ENCODE measurements around the gene C2orf80.

The C2orf80 gene

GRCh38 chr2:208150956-208151355 lies 38.9 kb downstream of the C2orf80 start:
- H3K36me3 ChIP-seq (ENCODE audit: control insufficient read depth, low read length), result no peaks in the 10 kb centered on the region
- no peak overlapping the region for H3K27ac ChIP-seq (ENCODE audit: low read depth, low read length)
- H3K9me3 ChIP-seq (ENCODE audit: control insufficient read depth, insufficient read depth, low read length), result no peaks in the 10 kb centered on the region; the same call in 1 of the 2 replicates
- H3K27me3 ChIP-seq (ENCODE audit: control insufficient read depth, low read length), result no peaks in the 10 kb centered on the region
- H3F3A ChIP-seq (ENCODE audit: control insufficient read depth, insufficient read depth), result no peaks in the 10 kb centered on the region
- no peaks in the 10 kb centered on the region for H3K4me1 ChIP-seq (ENCODE audit: control insufficient read depth, low read length)
- no peaks in the 10 kb centered on the region for H3K9me2 ChIP-seq (replicated peaks; ENCODE audit: control insufficient read depth, low read length)
- no peak overlapping the region for H3K4me3 ChIP-seq (ENCODE audit: low read length)
- TF ChIP-seq EZH2phosphoT487 (IDR thresholded peaks at IDR 0.05; ENCODE audit: borderline replicate concordance, low read length), result no peak
- TF ChIP-seq, protein P1, sequence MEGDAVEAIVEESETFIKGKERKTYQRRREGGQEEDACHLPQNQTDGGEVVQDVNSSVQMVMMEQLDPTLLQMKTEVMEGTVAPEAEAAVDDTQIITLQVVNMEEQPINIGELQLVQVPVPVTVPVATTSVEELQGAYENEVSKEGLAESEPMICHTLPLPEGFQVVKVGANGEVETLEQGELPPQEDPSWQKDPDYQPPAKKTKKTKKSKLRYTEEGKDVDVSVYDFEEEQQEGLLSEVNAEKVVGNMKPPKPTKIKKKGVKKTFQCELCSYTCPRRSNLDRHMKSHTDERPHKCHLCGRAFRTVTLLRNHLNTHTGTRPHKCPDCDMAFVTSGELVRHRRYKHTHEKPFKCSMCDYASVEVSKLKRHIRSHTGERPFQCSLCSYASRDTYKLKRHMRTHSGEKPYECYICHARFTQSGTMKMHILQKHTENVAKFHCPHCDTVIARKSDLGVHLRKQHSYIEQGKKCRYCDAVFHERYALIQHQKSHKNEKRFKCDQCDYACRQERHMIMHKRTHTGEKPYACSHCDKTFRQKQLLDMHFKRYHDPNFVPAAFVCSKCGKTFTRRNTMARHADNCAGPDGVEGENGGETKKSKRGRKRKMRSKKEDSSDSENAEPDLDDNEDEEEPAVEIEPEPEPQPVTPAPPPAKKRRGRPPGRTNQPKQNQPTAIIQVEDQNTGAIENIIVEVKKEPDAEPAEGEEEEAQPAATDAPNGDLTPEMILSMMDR (IDR thresholded peaks at IDR 0.05; ENCODE audit: low read depth, low read length, poor library complexity, severe bottlenecking), result no peak
- H4K20me1 ChIP-seq (ENCODE audit: control insufficient read depth, insufficient read depth, low read depth, low read length), result no peaks in the 10 kb centered on the region; the same call in 1 of the 2 replicates
- no peaks in the 10 kb centered on the region for H3K79me2 ChIP-seq (ENCODE audit: control insufficient read depth, low read length)
- no peak overlapping the region for H3K4me2 ChIP-seq (ENCODE audit: low read length)

- no peak overlapping the region for H3K4me3 ChIP-seq (ENCODE audit: low read length)
- H3K9me2 ChIP-seq (replicated peaks; ENCODE audit: control insufficient read depth, low read length), result no peaks in the 10 kb centered on the region
- no peaks in the 10 kb centered on the region for H3K36me3 ChIP-seq (ENCODE audit: control insufficient read depth, low read length)
- TF ChIP-seq EZH2phosphoT487 (IDR thresholded peaks at IDR 0.05; ENCODE audit: borderline replicate concordance, low read length), result no peak
- TF ChIP-seq, protein P1 (IDR thresholded peaks at IDR 0.05; ENCODE audit: low read depth, low read length, poor library complexity, severe bottlenecking), result no peak
- H3K4me2 ChIP-seq (ENCODE audit: low read length), result no peak overlapping the region
- no peaks in the 10 kb centered on the region for H3K4me1 ChIP-seq (ENCODE audit: control insufficient read depth, low read length)
- no peaks in the 10 kb centered on the region for H3F3A ChIP-seq (ENCODE audit: control insufficient read depth, insufficient read depth)
- H3K9me3 ChIP-seq (ENCODE audit: control insufficient read depth, insufficient read depth, low read length), result no peaks in the 10 kb centered on the region; the same call in 1 of the 2 replicates
- no peaks in the 10 kb centered on the region for H3K27me3 ChIP-seq (ENCODE audit: control insufficient read depth, low read length)
- no peaks in the 10 kb centered on the region for H3K79me2 ChIP-seq (ENCODE audit: control insufficient read depth, low read length)
- H4K20me1 ChIP-seq (ENCODE audit: control insufficient read depth, insufficient read depth, low read depth, low read length), result no peaks in the 10 kb centered on the region; the same call in 1 of the 2 replicates
- H3K27ac ChIP-seq (ENCODE audit: low read depth, low read length), result no peak overlapping the region
These were observed 39.7 kb downstream of the C2orf80 start for GRCh38 chr2:208150094-208150493.

GRCh38 chr2:208148803-208149202 lies 41.0 kb downstream of the C2orf80 start:
- Histone ChIP-seq H3K9me3 (ENCODE audit: control insufficient read depth, insufficient read depth, low read length) (no peaks in the 10 kb centered on the region; the same call in 1 of the 2 replicates), H3K4me2 (ENCODE audit: low read length) (no peak overlapping the region), H4K20me1 (ENCODE audit: control insufficient read depth, insufficient read depth, low read depth, low read length) (no peaks in the 10 kb centered on the region; the same call in 1 of the 2 replicates), H3K27me3 (ENCODE audit: control insufficient read depth, low read length) (no peaks in the 10 kb centered on the region), H3K27ac (ENCODE audit: low read depth, low read length) (no peak overlapping the region), H3K9me2 (replicated peaks; ENCODE audit: control insufficient read depth, low read length) (no peaks in the 10 kb centered on the region), H3K4me3 (ENCODE audit: low read length) (no peak overlapping the region), H3F3A (ENCODE audit: control insufficient read depth, insufficient read depth) (no peaks in the 10 kb centered on the region), H3K36me3 (ENCODE audit: control insufficient read depth, low read length) (no peaks in the 10 kb centered on the region), H3K4me1 (ENCODE audit: control insufficient read depth, low read length) (no peaks in the 10 kb centered on the region), H3K79me2 (ENCODE audit: control insufficient read depth, low read length) (no peaks in the 10 kb centered on the region)
- TF ChIP-seq, protein P1 (IDR thresholded peaks at IDR 0.05; ENCODE audit: low read depth, low read length, poor library complexity, severe bottlenecking), result no peak
- TF ChIP-seq EZH2phosphoT487 (IDR thresholded peaks at IDR 0.05; ENCODE audit: borderline replicate concordance, low read length), result no peak
